ENCODE measurements around the gene SARS2.
"Not testable (repeated sequence)": the region's sequence is repeated elsewhere in the genome, so short reads cannot be mapped to it uniquely, and the experiment has no call there.

Gene SARS2

GRCh38 chr19:38883286-38883685 lies 47.3 kb downstream of the SARS2 start:
- H3K27me3 ChIP-seq (ENCODE audit: insufficient read depth, low read length) = no peaks in the 10 kb centered on the region
- no peak overlapping the region for H2AFZ ChIP-seq (ENCODE audit: low read depth, low read length)
- H3K36me3 ChIP-seq (ENCODE audit: insufficient read depth, low read length) = peaks cover 3% of the 10 kb centered on the region
- H3K9me3 ChIP-seq (ENCODE audit: low read length) = no peaks in the 10 kb centered on the region
- no peak overlapping the region for H3K4me3 ChIP-seq (ENCODE audit: low read length)
- H3K4me1 ChIP-seq (ENCODE audit: insufficient read depth, low read length) = no peaks in the 10 kb centered on the region

GRCh38 chr19:38880882-38881609 lies 49.5 kb downstream of the SARS2 start:
- H3K4me1 ChIP-seq (ENCODE audit: insufficient read depth, low read length) = no peaks in the 10 kb centered on the region
- peaks cover 3% of the 10 kb centered on the region for H3K36me3 ChIP-seq (ENCODE audit: insufficient read depth, low read length)
- no peaks in the 10 kb centered on the region for H3K9me3 ChIP-seq (ENCODE audit: low read length)
- no peaks in the 10 kb centered on the region for H3K27me3 ChIP-seq (ENCODE audit: insufficient read depth, low read length)
- H3K4me3 ChIP-seq (ENCODE audit: low read length) = no peak overlapping the region
- H2AFZ ChIP-seq (ENCODE audit: low read depth, low read length) = no peak overlapping the region

- no peaks in the 10 kb centered on the region for H3K9me3 ChIP-seq (ENCODE audit: low read length)
- H3K27me3 ChIP-seq (ENCODE audit: insufficient read depth, low read length) = no peaks in the 10 kb centered on the region
- H3K36me3 ChIP-seq (ENCODE audit: insufficient read depth, low read length) = peaks cover 3% of the 10 kb centered on the region
- H2AFZ ChIP-seq (ENCODE audit: low read depth, low read length) = no peak overlapping the region
- no peak overlapping the region for H3K4me3 ChIP-seq (ENCODE audit: low read length)
- no peaks in the 10 kb centered on the region for H3K4me1 ChIP-seq (ENCODE audit: insufficient read depth, low read length)
Measured at GRCh38 chr19:38880076-38880881, 50.3 kb downstream of the SARS2 start.

- Histone ChIP-seq H3K4me3 (ENCODE audit: low read length) (no peak overlapping the region), H3K27me3 (ENCODE audit: insufficient read depth, low read length) (no peaks in the 10 kb centered on the region), H3K36me3 (ENCODE audit: insufficient read depth, low read length) (peaks cover 3% of the 10 kb centered on the region), H3K4me1 (ENCODE audit: insufficient read depth, low read length) (no peaks in the 10 kb centered on the region), H2AFZ (ENCODE audit: low read depth, low read length) (no peak overlapping the region), H3K9me3 (ENCODE audit: low read length) (no peaks in the 10 kb centered on the region)
Measured at GRCh38 chr19:38879400-38879751, 51.2 kb downstream of the SARS2 start.

GRCh38 chr19:38878575-38879399 lies 51.8 kb downstream of the SARS2 start:
- Histone ChIP-seq H3K9me3 (ENCODE audit: low read length) (no peaks in the 10 kb centered on the region), H3K4me3 (ENCODE audit: low read length) (no peak overlapping the region), H3K36me3 (ENCODE audit: insufficient read depth, low read length) (peaks cover 3% of the 10 kb centered on the region), H3K4me1 (ENCODE audit: insufficient read depth, low read length) (no peaks in the 10 kb centered on the region), H3K27me3 (ENCODE audit: insufficient read depth, low read length) (no peaks in the 10 kb centered on the region), H2AFZ (ENCODE audit: low read depth, low read length) (no peak overlapping the region)

GRCh38 chr19:38877781-38878574 lies 52.6 kb downstream of the SARS2 start, which contains the start of gene RINL:
TSS of gene RINL (minus strand) at chr19:38878275. CDS start at chr19:38876742, 1,533 bp downstream.
- H3K4me1 ChIP-seq (ENCODE audit: insufficient read depth, low read length) = no peaks in the 10 kb centered on the region
- no peak within 1 kb of the TSS for H3K4me3 ChIP-seq (ENCODE audit: low read length)
- no peaks in the 10 kb centered on the region for H3K27me3 ChIP-seq (ENCODE audit: insufficient read depth, low read length)
- H3K9me3 ChIP-seq (ENCODE audit: low read length) = no peaks in the 10 kb centered on the region
- H2AFZ ChIP-seq (ENCODE audit: low read depth, low read length) = no peak within 1 kb of the TSS
- peaks cover 3% of the 10 kb centered on the region for H3K36me3 ChIP-seq (ENCODE audit: insufficient read depth, low read length)

- no peaks in the 10 kb centered on the region for H3K4me1 ChIP-seq (ENCODE audit: insufficient read depth, low read length)
- H3K36me3 ChIP-seq (ENCODE audit: insufficient read depth, low read length) = peaks cover 3% of the 10 kb centered on the region
- H3K27me3 ChIP-seq (ENCODE audit: insufficient read depth, low read length) = no peaks in the 10 kb centered on the region
- H2AFZ ChIP-seq (ENCODE audit: low read depth, low read length) = no peak overlapping the region
- H3K4me3 ChIP-seq (ENCODE audit: low read length) = no peak overlapping the region
- no peaks in the 10 kb centered on the region for H3K9me3 ChIP-seq (ENCODE audit: low read length)
Measured at GRCh38 chr19:38875656-38876395, 54.7 kb downstream of the SARS2 start.

GRCh38 chr19:38873400-38873799 lies 57.2 kb downstream of the SARS2 start:
- H3K27me3 ChIP-seq (ENCODE audit: insufficient read depth, low read length); H3K36me3 ChIP-seq (ENCODE audit: insufficient read depth, low read length); H3K4me1 ChIP-seq (ENCODE audit: insufficient read depth, low read length); H2AFZ ChIP-seq (ENCODE audit: low read depth, low read length); H3K9me3 ChIP-seq (ENCODE audit: low read length); H3K4me3 ChIP-seq (ENCODE audit: low read length): not testable (repeated sequence)

- Histone ChIP-seq H3K4me3 (ENCODE audit: low read length) (no peak overlapping the region), H3K9me3 (ENCODE audit: low read length) (peaks cover 4% of the 10 kb centered on the region), H3K27me3 (ENCODE audit: insufficient read depth, low read length) (peaks cover 2% of the 10 kb centered on the region), H3K4me1 (ENCODE audit: insufficient read depth, low read length) (no peaks in the 10 kb centered on the region), H3K36me3 (ENCODE audit: insufficient read depth, low read length) (no peaks in the 10 kb centered on the region), H2AFZ (ENCODE audit: low read depth, low read length) (no peak overlapping the region)
Measured at GRCh38 chr19:38870612-38871011, 60.0 kb downstream of the SARS2 start.

GRCh38 chr19:38869836-38870607 lies 60.5 kb downstream of the SARS2 start:
- peaks cover 2% of the 10 kb centered on the region for H3K27me3 ChIP-seq (ENCODE audit: insufficient read depth, low read length)
- H3K4me3 ChIP-seq (ENCODE audit: low read length) = no peak overlapping the region
- peak overlapping the region; percentile 4 for H2AFZ ChIP-seq (ENCODE audit: low read depth, low read length)
- peaks cover 4% of the 10 kb centered on the region for H3K9me3 ChIP-seq (ENCODE audit: low read length)
- H3K36me3 ChIP-seq (ENCODE audit: insufficient read depth, low read length) = no peaks in the 10 kb centered on the region
- H3K4me1 ChIP-seq (ENCODE audit: insufficient read depth, low read length) = no peaks in the 10 kb centered on the region

GRCh38 chr19:38869160-38869835 lies 61.3 kb downstream of the SARS2 start:
- Histone ChIP-seq H3K4me1 (ENCODE audit: insufficient read depth, low read length) (no peaks in the 10 kb centered on the region), H3K36me3 (ENCODE audit: insufficient read depth, low read length) (no peaks in the 10 kb centered on the region), H3K4me3 (ENCODE audit: low read length) (no peak overlapping the region), H2AFZ (ENCODE audit: low read depth, low read length) (peak overlapping the region; percentile 4), H3K9me3 (ENCODE audit: low read length) (peaks cover 4% of the 10 kb centered on the region), H3K27me3 (ENCODE audit: insufficient read depth, low read length) (peaks cover 2% of the 10 kb centered on the region)

Data from neuron (in vitro differentiated cells).